HG02642 (cell line): ENCODE results near the gene GMPPA.
A peak's percentile ranks its signal among the peaks of the same experiment; 100 is the strongest.

ENCODE experiments used
- ATAC-seq: cut with Tn5 transposase; IDR thresholded peaks from one replicate; pipeline ENCODE4 v1.9.1; 2021; ENCODE audit warnings: mild to moderate bottlenecking; ENCODE audit not compliant: unreplicated experiment, poor library complexity

The GMPPA gene

GRCh38 chr2:219499555-219499954 is 864 bp downstream of the GMPPA start:
- ATAC-seq: no peak

GRCh38 chr2:219500135-219500534 is 1.4 kb downstream of the GMPPA start:
- ATAC-seq: no peak

GRCh38 chr2:219501849-219502248 is 3.2 kb downstream of the GMPPA start:
- no peak for ATAC-seq

GRCh38 chr2:219502618-219503017 is 3.9 kb downstream of the GMPPA start:
- ATAC-seq: no peak

- ATAC-seq: no peak
These were observed 6.9 kb downstream of the GMPPA start for GRCh38 chr2:219505585-219505984.

GRCh38 chr2:219506153-219506801 is 7.6 kb downstream of the GMPPA start:
- no peak for ATAC-seq

- no peak for ATAC-seq
These were observed 8.3 kb downstream of the GMPPA start for GRCh38 chr2:219506802-219507526.

- no peak for ATAC-seq
These were observed 9.1 kb downstream of the GMPPA start for GRCh38 chr2:219507581-219508443.

GRCh38 chr2:219508444-219508734 is 9.7 kb downstream of the GMPPA start:
- ATAC-seq: no peak

GRCh38 chr2:219508971-219509779 is 10.5 kb downstream of the GMPPA start:
- peak; percentile 29 for ATAC-seq

GRCh38 chr2:219509780-219510511 is 11.3 kb downstream of the GMPPA start:
- peak; percentile 63 for ATAC-seq

- no peak for ATAC-seq
These were observed 11.9 kb downstream of the GMPPA start for GRCh38 chr2:219510512-219511135.

GRCh38 chr2:219511547-219512325 is 13.0 kb downstream of the GMPPA start:
- no peak for ATAC-seq

GRCh38 chr2:219512524-219513216 is 14.0 kb downstream of the GMPPA start:
- ATAC-seq: no peak

- ATAC-seq: no peak
These were observed 15.1 kb downstream of the GMPPA start for GRCh38 chr2:219513787-219514186.

- no peak for ATAC-seq
These were observed 15.6 kb downstream of the GMPPA start, which contains the start of gene ASIC4 for GRCh38 chr2:219514196-219514761. Gene ASIC4 (plus strand): TSS chr2:219514482. CDS start chr2:219514725, 243 bp downstream.

GRCh38 chr2:219514836-219515235 is 16.1 kb downstream of the GMPPA start:
- ATAC-seq: no peak
